GM18909 (cell line): ENCODE results near the gene DRC7.
"Not testable (repeated sequence)": the region's sequence is repeated elsewhere in the genome, so short reads cannot be mapped to it uniquely, and the experiment has no call there.

Experiments used
- ATAC-seq: cut with Tn5 transposase; IDR thresholded peaks from one replicate; pipeline ENCODE4 v1.9.1; 2021; ENCODE audit warnings: mild to moderate bottlenecking; ENCODE audit not compliant: unreplicated experiment, poor library complexity

DRC7 gene

DNA sequence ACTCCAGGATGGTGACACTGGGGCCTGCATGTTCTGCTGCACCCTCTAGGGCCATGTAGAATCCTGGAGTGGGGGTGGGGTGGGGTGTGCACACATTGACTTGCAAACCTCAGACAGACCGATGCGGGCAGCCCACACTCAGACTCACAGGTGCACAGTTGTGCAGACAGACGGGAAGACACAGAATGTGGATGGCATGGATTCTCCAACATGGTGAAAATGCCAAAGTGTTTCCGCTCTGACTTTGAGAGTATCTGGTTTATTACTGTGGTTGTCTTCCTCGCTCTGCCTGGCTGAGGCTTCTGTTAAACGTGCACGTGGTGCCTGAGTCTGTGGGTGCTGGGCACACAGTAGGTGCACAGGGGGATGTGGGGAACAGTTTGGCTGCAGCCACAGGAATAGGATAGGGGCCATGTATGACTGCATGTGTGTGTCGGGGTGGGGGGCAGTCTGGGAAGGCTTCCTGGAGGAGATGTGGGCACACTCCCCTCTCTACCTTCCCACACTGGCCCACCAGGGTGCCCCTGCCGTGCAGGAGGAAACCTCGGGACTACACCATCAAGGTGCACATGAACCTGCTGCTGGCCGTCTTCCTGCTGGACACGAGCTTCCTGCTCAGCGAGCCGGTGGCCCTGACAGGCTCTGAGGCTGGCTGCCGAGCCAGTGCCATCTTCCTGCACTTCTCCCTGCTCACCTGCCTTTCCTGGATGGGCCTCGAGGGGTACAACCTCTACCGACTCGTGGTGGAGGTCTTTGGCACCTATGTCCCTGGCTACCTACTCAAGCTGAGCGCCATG is 35.5 kb upstream of the DRC7 start:
- no peak for ATAC-seq

DNA sequence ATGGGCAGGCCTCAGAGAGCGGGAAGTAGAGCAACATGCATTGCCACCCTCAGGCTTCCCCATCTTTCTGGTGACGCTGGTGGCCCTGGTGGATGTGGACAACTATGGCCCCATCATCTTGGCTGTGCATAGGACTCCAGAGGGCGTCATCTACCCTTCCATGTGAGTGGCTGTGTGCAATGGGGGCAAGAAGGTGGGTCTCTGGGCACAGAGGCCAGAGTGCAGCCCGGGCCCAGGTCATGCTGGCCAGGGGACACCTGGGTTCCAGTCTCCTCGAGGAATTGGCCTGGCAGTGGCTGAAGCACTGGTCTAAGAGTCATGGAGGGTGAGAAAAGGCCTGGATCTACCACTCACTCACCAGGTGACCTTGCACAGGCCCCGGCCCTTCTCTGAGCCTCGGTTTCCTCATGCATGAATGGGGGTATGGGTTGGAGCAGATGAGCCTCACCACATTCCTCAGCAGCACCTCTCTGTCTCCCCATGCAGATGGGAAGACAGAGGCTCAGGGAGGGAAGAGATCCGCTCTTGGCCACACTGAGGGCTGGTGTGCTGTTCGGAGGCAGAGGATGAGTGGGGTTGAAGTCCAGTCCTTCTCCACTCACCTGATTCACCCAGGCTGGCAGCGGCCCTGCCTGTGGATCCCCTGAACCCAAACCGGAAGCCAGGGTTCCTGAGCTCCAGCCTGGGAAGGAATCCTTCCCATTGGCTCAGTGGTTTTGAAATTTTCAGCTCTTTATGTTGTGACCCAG is 33.7 kb upstream of the DRC7 start:
- no peak for ATAC-seq

DNA sequence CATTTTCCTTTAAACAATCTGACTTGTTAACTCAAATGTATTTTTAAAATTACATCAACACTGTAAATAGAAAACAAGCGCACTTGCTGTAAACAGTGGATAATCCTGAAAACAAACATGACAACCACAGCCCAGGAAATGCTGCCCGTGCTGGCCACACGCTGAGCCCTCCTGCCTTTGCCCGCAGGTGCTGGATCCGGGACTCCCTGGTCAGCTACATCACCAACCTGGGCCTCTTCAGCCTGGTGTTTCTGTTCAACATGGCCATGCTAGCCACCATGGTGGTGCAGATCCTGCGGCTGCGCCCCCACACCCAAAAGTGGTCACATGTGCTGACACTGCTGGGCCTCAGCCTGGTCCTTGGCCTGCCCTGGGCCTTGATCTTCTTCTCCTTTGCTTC is 33.1 kb upstream of the DRC7 start:
- no peak for ATAC-seq

DNA sequence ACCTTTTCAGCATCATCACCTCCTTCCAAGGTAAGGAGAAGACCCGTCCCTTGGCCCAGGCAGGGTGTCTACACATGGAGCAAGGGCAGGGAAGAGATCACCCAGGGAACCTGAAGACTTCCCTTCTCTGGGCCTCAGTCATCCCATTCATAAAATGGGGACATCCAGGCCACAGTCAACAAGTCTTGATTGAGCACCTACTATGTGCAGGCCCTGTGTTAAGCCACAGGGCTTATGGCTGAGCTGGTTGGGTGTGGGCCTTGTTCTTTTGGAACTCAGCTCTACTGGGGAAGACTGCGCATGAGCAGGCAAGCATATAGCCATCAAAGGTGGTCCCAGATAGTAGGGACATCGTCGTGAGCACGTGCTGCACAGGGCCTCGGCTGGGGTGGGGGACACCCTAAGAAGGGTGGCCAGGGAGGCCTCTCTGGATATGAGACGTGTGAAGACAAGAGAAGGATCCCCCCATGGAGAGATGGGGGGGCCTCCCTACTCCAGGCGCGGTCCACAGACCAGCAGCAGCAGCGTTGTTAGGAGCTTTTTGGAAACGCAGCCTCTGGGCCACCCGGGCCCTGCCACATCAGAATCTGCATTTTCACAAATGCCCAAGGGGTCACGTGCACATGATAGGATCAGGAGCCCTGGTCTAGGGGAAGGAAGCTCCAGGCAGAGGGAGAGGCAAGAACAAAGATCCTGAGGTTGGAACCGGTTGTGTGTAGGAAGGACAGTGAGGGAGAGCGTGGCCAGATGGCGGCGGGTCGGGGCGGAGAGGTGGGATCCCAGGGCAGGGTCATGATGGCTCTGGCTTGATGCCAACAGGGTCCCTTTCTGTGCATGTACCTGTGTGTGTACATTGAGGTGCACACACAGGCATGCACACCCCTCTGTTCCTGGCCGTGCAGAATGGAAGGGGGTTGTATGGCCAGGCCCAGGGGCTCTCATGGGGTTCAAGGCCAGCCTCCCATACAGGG is 32.4 kb upstream of the DRC7 start:
- no peak for ATAC-seq

DNA sequence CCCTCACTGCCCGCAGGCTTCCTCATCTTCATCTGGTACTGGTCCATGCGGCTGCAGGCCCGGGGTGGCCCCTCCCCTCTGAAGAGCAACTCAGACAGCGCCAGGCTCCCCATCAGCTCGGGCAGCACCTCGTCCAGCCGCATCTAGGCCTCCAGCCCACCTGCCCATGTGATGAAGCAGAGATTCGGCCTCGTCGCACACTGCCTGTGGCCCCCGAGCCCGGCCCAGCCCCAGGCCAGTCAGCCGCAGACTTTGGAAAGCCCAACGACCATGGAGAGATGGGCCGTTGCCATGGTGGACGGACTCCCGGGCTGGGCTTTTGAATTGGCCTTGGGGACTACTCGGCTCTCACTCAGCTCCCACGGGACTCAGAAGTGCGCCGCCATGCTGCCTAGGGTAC is 31.2 kb upstream of the DRC7 start:
- ATAC-seq, result no peak

DNA sequence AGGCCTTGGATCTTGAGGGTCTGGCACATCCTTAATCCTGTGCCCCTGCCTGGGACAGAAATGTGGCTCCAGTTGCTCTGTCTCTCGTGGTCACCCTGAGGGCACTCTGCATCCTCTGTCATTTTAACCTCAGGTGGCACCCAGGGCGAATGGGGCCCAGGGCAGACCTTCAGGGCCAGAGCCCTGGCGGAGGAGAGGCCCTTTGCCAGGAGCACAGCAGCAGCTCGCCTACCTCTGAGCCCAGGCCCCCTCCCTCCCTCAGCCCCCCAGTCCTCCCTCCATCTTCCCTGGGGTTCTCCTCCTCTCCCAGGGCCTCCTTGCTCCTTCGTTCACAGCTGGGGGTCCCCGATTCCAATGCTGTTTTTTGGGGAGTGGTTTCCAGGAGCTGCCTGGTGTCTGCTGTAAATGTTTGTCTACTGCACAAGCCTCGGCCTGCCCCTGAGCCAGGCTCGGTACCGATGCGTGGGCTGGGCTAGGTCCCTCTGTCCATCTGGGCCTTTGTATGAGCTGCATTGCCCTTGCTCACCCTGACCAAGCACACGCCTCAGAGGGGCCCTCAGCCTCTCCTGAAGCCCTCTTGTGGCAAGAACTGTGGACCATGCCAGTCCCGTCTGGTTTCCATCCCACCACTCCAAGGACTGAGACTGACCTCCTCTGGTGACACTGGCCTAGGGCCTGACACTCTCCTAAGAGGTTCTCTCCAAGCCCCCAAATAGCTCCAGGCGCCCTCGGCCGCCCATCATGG is 30.5 kb upstream of the DRC7 start:
- ATAC-seq, result no peak

DNA sequence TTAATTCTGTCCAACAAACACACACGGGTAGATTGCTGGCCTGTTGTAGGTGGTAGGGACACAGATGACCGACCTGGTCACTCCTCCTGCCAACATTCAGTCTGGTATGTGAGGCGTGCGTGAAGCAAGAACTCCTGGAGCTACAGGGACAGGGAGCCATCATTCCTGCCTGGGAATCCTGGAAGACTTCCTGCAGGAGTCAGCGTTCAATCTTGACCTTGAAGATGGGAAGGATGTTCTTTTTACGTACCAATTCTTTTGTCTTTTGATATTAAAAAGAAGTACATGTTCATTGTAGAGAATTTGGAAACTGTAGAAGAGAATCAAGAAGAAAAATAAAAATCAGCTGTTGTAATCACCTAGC is 30.0 kb upstream of the DRC7 start:
- ATAC-seq, result no peak

DNA sequence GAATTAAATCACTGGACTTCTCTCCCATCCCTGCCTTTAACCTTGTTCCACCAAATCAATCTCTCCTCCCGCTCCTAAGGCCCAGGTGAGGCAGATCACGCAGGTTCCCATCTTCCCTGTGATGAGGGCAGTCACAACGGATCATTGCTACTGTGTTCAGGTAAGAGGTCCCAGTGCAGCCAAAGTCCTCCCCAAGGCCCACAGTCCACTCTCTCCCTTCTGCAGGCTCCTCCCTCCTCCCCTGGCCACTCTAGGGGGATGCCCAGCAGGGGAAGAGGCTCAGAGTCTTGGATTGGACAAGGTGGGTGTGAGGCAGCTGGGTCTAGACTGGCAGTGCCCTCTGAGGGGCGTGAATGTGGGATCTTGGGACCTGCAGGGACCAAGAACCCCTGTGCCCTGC is 29.1 kb upstream of the DRC7 start:
- ATAC-seq, result no peak

DNA sequence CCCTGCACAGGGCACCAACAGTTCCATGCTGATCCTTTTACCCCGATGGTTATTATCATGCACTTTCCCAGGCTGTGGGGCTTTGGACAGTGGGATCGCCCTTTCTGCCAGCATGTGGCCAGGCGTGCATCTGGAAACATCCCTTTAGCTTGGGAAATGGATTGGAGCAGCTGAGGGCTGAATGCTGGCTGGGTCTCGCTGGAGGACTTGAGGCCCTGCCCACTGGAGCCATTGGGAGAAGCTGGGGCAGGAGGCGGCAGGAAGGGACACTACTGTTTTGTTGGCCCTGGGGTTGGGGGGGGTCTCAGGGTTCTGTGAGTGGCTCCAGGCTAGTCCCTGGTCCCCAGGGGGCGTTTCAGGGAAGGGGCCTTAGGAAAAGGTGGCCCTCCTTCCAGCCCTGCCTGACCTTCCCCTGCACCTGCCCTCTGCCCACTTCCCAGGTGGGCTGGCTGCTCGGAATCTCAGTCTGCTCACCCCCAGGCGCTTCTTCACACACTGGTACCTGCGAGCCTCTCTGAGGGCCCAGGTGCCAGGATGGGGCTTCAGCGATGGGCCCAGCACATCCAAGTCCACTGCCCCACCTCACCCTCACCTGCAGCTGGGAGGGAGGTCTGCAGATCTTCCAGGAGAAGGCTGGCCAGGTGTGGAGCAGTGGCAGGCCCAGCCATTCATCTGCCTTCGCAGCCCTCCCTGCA is 28.1 kb upstream of the DRC7 start:
- no peak for ATAC-seq

DNA sequence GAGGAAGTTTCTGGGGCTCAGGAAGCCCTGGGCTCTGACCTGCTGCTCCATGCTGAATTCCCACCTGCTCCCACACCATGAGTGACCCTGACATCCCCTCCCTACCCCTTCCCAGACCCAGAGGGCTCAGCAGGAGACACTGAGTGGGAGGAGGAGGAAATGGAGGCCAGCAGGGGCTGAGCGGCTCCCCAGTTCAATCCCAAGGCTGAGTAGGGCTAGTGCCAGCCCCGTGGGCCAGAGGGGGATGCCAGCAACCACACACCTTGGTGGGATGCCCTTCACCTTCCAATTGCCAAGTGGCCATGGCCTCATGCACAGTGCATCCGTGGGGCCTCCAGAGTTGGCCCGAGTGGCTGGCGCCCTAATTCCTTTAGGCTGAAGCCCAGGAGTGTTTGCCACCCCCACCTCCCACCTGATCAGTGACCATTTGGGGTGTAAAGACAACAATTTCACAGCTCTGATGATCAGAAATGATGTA is 27.5 kb upstream of the DRC7 start:
- no peak for ATAC-seq

DNA sequence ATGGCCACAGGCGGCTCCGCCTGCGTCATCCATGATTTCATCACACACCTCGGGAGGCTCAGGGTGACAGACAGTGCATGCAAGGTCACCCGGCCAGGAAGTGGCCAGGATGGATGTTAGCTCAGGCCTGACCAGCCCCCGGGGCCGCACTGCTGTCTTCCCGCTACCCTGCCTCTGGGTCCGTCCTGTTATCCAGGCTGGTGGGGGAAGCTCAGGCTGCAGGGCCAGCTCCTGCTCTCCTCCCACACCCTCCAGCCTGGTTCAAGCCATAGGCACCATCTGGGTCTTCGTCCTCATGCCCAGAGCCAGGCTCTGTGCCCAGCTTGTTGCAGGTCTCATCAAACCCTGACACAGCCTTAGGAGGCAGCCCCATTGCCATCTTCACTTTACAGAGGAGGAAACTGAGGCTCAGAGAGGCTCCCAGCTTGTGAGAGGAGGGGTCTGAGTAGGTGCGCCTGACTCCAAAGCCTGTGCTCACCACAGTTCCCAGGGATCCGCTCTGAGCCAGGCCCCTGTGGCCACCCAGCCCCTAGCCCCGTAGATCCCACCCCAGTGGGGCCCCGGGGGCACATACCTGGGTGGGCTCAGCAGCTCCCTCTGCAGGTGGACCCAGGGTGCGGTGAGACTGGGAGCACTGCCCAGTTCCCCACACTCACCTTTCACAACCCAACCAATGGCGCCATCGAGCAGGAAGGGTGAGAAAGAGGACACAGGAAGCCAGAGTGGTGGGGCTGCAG is 26.9 kb upstream of the DRC7 start:
- ATAC-seq, result no peak

DNA sequence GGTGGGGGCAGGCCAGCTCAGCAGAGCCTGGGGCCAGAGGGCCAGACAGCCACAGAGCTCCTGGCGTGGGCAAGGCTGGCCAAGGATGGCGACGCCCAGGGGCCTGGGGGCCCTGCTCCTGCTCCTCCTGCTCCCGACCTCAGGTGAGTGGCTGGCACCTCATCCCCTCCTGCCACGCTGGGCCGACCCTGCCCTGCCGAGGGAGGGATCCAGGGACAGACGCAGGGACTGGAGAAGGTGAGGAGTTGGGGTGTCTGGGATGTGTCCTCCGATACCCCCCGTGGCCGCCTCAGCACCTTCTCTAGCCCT is 26.4 kb upstream of the DRC7 start, which contains the start of gene ADGRG3:
Gene ADGRG3 (plus strand): TSS at position 44 of the 309 bp plus-strand sequence. CDS start 42 bp downstream, at position 86.
- no peak for ATAC-seq

DNA sequence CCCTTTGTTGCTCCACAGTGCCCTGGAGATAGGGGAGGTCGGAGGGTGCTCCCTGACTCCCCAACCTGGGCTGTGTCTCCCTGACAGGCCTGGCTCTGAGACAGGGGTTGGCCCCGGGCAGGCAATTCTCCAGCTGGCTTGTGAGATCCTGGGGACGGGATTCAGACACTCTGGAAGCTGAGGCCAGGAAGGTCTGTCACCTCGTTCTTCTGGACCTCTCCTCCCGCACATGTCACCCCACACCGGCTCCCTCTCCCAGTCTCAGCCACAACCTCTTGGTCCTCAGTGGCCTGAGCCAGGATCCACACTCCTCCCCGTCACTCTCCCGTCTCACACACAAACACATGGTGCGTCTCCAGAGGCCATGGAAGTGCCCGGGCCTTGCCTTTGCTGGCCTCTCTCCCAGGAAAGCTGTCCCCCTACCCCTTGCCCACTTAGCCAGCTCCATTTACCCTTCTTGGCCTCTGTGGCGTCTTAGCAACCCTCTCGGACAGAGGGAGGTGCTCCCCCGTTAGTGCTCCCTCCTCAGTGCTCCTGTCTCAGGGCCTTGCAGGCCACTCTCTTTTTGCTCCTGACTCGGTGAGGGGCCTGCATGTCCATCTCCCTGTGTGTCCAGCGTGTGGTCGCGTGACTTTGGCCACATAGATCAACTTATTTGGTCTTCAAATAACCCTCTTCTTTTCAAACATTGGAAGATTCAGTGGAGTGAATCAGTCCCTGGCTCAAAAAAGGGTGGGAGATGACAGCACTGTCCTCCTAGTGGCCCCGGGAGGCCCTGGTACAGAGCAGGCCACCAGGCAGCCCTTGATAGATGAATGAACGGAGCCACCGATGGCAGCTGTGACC is 25.8 kb upstream of the DRC7 start:
- ATAC-seq, result no peak

DNA sequence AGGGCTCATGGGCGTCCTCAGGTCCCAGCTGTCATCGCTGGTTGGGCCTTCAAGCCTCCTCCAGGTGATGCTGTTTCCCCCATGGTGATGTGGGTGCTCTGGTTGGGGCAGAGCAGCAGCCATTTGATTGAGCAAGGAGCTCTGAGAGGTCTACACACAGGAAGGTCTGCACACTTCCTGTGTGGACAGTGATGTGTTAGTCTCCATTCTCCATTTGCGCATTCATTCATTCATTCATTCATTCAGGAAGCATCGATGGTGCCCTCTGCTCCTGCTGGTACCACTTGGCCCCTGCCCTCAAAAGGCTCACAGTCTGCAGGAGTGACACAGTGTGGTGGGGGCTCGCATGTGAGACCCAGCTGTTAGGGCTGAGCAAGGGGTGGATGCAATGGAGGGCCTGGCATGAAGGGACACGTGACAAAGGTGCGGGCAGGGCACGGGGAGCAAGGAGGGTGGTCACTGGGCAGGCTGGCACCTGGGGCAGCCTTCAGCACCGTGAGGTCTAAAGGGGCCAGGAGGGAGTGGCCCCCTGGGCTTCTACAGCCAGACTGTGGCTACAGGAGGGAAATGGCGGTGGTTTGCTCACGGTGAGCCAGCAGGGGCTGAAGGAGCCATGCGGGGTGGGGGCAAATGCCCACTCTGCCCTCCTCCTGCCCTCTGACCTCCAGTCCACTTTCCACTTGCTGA is 25.0 kb upstream of the DRC7 start:
- no peak for ATAC-seq

DNA sequence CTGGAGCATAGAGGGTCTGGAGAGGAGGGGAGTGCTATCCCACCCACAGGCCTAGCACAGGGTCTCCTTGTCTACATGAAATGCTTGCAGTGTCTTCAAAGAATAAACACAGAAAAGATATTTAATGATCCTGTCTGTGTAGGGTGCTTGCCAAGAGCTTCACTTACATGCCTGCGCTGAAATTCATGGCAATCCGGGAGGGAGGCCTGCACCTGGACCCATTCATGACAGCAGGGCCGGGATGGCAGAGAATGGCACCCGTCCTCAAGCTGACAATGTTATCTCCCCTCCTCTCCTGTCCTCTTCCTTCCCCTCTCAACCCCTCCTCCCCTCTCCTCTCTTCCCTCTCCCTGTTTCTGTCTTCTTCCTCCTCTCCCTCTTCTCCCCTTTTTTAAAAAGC is 24.4 kb upstream of the DRC7 start:
- no peak for ATAC-seq

DNA sequence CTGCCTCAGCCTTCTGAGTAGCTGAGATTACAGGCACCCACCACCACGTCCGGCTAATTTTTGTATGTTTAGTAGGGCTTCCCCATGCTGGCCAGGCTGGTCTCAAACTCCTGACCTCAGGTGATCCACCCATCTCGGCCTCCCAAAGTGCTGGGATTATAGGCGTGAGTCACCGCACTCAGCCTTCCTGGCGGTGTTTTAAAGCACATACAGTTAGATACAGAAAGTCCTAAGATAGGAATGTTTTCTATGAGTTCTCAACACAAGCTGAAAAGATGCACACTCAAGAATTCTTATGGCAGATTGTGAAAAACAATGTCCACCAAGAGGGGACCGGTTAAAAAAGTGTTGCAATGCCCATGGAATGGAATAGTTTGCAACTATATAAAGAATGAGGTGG is 23.2 kb upstream of the DRC7 start:
- ATAC-seq, result not testable (repeated sequence)

DNA sequence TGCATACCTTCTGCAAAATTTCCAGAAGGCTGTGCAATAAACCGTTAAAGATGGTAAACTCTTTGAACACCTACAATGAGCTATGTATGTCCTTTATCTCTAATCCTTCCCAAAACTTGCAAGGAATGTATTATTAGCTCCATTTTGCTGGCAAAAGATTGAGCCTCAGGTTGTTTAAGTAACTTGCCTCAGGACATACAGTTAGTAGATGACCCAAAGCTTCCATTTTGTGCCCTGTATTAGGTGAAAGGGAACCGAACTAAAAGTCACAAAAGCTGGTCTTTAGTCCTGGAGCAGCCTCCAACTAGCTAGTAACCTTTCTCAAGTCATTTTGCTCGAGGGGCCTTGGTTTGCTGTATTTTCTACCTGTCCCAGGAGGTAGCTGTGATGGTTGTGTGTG is 22.2 kb upstream of the DRC7 start:
- ATAC-seq, result no peak
